Stomach (tissue), 4 donors: Measurements from ENCODE around the gene WDR5.

Source experiments
- CTCF ChIP-seq, 7 experiments: fragments of 450-650 bp in 4 of 7; fragments of 200-600 bp in 3 of 7; sonication (generic) in 3 of 7; IDR thresholded peaks; one replicate each; pipeline ENCODE4 v1.5.1; 2016 to 2019; ENCODE audit warnings: antibody characterized with exemption in 7 of 7, control low read depth in 2 of 7, mild to moderate bottlenecking in 1 of 7
- EP300 ChIP-seq: sonication (generic); formaldehyde crosslinking; IDR thresholded peaks from one replicate; pipeline ENCODE4 v1.6.1; 2017; ENCODE audit warnings: antibody characterized with exemption

GRCh38 chr9:134134949-134135342, 936 bp upstream of the WDR5 start:
- no peak for TF ChIP-seq CTCF (IDR thresholded peaks at IDR 0.05)
- no peak for TF ChIP-seq EP300
